Activated CD4-positive, CD25-positive, alpha-beta regulatory T cell treated with anti-CD3 and anti-CD28 coated beads, Interleukin-2, amount 50 U/mL, for 16 hours (primary cell): ENCODE data around the gene SSR1.
"Not testable (repeated sequence)": the region's sequence is repeated elsewhere in the genome, so short reads cannot be mapped to it uniquely, and the experiment has no call there.

Experiments used
- DNase-seq: peaks from one replicate; pipeline ENCODE4 v3.0.0-alpha.2; 2020; ENCODE audit warnings: low read depth, low spot score

Gene SSR1

DNA sequence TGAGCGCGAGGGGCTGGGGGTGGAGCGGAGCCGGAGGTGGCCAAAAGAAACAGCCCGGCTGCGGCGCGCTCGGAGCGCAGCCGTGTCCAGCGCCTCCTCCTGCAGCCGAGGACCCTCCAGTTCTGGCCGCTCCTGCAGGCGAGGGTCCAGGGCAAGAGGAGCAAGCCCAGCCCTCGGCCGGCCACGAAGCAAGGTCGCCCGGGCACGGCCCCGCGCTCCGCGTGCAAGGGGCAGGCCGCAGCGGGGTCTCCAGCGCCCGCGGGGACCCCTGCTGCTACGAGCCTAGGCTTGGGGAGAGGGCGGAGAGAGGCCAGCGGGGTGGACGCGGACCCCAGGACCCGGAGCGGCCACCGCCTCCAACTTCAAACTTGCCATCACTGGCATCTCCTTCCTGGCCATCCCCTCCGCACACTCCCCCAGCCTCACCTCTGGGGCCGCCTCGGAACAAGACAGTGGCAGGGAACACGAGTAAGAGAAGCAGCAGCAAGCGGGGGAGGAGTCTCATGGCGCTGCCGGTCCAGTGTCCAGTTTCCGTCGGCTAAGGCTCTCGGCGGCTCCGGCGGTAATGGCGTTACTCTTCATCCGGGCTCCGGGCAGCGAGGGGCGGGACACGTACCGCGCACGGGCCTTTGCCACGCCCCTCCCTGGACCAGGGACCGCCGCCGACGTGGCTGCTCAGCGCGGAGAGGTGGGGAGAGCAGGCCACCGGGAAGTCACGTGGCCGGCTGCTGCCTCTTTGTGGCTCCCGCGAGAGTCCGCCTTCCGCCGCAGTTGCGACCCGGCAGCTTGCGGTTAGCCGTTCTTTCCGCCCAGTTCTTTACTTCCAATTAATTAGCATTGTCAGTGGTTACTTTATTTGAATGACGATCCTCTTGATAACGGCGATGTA, at the start of gene SSR1:
TSS of gene SSR1 (minus strand) at position 584 of the 889 bp plus-strand sequence. CDS start at position 505, 79 bp downstream.
- peak; percentile 84 for DNase-seq

DNA sequence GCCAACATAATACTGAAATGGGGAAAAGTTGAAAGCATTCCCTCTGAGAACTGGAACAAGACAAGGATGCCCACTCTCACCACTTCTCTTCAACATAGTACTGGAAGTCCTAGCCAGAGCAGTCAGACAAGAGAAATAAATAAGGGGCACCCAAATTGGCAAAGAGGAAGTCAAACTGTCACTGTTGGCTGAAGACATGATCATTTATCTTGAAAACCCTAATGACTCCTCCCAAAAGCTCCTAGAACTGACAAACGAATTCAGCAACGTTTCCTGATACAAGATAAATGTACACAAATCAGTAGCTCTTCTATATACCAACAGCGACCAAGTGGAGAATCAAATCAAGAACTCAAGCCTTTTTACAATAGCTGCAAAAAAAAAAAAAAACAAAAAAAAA, 38.9 kb upstream of the SSR1 start:
- DNase-seq, result not testable (repeated sequence)

DNA sequence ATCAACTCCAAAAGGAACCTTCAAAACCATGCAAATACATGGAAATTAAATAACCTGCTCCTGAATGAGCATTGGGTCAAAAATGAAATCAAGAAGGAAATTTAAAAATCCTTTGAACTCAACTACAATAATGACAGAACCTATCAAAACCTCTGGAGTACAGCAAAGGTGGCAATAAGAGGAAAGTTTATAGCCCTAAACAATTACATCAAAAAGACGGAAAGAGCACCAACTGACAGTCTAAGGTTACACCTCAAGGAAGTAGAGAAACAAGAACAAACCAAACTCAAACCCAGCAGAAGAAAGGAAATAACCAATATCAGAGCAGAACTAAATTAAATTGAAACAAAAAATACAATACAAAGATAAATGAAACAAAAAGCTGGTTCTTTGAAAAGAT, 37.6 kb upstream of the SSR1 start:
- DNase-seq, result not testable (repeated sequence)

DNA sequence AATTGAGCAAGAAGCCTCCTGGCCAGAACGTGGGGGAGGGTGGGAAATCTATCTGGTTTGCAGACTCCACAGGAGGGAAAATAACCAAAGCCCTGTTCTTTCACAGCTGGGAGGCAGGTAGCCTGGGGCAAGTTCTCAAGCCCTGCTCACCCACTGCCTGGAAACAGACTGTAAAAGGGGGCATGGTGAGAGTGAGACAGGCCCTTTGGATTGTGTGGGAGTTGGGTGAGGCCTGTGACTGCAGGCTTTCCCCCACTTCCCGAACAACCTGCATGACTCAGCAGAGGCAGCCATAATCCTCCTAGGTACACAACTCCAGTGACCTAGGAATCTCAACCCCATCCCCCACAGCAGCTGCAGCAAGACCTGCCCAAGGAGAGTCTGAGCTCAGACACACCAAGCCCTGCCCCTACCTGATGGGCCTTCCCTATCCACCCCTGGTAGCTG, 34.6 kb upstream of the SSR1 start:
- DNase-seq, result not testable (repeated sequence)

DNA sequence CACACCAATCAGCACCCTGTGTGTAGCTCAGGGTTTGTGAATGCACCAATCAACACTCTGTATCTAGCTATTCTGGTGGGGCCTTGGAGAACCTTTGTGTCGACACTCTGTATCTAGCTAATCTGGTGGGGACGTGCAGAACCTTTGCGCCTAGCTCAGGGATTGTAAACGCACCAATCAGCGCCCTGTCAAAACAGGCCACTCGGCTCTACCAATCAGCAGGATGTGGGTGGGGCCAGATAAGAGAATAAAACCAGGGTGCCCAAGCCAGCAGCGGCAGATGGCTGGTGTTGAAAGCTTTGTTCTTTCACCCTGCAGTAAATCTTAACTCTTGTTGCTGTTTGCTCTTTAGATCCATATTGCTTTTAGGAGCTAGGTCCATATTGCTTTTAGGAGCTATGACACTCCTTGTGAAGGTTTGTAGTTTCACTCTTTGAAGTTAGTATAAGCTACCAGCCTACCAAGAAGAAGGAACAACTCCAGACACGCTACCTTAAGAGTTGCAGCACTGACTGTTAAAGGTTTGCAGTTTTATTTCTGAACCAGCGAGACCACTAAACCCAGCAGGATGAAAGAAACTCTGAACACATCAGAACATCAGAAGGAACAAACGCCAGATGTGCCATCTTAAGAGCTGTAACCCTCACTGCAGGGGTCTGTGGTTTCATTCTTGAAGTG, 31.9 kb upstream of the SSR1 start:
- not testable (repeated sequence) for DNase-seq

DNA sequence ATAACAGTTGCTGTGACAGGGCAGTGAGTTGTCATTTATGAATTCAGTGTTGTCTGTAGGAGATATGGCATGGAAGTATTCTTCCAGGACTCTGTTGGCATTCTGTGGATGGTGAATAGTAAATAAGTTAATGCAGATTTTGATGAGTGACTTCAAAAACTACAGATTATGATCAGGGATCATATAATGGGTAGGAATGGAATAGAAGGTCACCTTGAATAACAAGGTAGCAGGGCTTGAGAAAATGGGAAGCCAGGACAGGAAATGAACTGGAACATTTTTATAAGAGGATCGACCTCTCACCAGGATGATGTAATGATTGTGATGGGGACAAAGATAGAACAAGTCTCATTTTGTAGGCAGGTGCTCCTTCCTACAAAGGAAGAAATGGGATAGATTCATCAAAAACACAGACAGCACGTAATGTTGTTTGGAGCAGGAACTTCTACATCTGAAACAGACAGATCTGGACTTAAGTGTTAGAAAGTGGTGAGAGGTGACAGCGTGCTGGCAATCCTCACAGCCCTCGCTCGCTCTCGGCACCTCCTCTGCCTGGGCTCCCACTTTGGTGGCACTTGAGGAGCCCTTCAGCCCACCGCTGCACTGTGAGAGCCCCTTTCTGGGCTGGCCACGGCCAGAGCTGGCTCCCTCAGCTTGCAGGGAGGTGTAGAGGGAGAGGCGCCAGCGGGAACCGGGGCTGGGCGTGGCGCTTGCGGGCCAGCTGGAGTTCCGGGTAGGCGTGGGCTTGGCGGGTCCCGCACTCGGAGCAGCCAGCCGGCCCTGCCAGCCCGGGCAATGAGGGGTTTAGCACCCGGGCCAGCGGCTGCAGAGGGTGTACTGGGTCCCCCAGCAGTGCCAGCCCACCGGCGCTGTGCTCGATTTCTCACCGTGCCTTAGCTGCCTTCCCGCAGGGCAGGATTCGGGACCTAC, 30.8 kb upstream of the SSR1 start:
- no peak for DNase-seq

DNA sequence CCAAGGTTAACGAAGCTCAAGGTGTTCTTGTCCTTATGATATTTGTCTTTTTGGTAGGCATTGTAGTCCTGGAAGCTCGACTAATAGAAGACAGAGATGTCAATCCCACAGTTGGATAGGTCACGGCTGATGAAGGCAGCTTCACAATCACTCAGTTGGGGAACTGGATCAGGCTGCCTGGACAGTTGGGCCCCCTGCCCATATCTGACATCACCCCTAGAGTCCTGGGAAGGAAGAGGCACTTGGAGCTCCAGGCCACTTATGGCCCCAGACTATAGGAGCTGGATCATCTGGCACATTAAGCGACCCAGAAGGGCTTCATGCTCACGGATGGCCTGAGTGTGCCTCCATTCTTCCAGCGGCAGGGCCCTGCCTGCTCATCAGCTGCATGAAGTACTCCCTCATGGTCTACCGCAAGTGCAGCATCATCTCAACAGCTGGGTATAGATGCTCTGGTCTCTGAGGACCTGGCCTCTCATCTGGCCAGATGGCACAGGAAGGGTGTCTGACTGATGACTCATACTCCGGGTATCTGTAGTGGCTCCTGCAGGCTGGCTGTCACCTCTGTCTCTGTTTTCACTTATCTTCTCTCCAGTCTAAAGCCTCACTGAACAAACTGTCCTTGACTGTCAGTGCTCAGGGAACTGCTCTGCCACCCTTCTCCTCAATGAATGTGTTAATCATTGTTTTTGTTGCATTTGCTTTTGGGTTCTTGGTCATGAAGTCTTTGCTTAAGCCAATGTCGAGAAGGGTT, 29.2 kb upstream of the SSR1 start:
- no peak for DNase-seq

DNA sequence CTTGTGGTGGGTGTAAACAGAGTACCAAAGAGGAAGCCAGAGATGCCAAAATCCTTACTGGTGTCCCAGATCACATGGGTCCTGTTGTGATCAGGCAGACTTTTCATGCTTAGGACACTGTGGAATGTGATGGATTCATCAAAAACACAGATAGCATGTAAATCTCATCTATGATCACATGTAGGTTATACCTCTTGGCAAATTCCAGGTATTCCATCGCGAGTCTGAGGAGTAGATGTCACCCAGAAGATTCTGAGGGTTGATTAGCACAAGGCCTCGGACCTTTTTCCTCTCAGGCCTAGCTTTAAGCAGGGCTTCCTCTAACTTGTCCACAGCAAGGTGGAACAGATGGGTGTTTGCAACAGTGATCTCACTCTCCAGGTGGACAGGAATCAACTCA, 28.3 kb upstream of the SSR1 start:
- no peak for DNase-seq

DNA sequence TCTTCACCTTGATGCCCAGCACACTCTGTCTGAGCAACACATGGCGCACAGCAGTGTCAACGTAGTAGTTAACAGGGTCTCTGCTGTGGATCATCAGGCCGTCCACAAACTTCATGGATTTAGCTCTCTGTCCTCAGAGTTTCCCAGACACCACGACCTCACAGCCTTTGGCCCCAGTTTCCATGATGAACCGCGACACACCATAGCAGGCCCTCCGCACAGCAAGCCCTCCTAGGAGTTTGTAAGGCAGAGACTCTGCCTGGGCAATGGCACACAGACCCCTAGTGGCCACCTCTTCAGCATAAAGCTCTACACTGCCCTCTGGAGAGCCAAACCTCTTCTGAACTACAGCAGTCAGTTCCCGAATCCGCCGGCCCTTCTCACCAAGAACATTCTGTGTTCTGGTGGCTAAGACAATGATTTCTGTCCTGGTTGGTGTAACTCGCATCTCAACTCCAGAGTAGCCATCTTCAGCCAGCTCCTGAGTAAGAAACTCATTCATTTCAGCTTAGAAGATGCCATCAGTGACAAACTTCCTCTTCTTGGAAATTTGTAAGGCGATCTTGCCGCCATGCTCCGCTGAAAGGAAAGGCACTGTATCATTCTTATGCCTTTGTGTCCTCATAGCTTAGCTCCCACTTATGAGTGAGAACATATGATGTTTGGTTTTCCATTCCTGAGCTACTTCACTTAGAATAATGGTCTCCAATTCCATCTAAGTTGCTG, 26.2 kb upstream of the SSR1 start:
- not testable (repeated sequence) for DNase-seq

DNA sequence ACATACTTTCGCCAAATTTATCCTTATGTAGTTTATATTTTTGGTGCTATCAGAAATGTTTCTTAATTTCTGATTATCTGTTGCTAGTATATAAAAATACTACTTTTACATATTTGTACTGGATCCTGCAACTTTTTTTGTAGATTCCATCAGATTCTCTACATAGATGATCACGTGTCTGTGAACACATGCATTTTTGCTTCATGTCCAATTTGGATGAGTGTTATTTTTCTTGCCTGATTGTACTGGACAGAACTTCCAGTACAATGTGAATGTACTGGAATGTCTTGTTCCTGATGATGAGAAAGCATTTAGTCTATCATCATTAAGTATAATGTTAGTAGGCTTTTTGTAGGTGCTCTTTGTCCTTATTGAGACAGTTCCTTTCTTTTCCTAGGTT, 25.0 kb upstream of the SSR1 start:
- DNase-seq, result no peak

DNA sequence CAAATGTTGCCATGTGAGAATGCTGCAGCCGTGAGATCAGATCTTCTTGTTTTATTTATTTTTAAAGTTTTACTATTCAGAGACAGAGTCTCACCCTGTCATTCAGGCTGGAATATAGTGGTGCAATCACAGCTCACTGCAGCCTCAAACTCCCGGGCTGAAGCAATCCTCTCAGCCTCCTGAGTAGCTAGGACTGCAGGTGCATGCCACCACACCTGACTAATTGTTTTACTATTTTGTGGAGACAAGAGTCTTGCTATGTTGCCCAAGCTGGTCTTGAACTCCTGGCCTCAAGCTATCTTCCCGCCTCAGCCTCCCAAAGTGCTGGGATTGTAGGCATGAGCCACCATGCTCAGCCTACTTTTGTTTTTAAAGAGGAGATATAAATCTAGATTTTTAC, 22.5 kb upstream of the SSR1 start:
- DNase-seq, result no peak

DNA sequence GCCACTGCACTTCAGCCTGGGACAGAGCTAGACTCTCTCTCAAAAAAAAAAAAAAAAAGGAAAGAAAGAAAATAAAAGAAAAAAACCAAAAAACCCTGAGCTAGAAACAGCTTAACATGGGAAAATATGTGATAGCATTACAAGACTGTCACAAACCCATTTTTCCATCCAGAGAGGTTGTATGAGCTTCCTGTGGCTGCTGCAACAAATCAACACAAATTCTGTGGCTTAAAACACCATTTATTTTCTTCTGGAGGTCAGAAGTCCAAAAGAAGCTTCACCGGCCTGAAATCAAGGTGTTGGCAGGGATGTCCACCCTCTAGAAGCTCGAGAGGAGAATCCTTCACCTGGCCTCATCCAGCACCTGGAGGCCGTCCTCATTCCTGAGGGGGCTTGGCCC, 21.7 kb upstream of the SSR1 start:
- DNase-seq, result no peak

DNA sequence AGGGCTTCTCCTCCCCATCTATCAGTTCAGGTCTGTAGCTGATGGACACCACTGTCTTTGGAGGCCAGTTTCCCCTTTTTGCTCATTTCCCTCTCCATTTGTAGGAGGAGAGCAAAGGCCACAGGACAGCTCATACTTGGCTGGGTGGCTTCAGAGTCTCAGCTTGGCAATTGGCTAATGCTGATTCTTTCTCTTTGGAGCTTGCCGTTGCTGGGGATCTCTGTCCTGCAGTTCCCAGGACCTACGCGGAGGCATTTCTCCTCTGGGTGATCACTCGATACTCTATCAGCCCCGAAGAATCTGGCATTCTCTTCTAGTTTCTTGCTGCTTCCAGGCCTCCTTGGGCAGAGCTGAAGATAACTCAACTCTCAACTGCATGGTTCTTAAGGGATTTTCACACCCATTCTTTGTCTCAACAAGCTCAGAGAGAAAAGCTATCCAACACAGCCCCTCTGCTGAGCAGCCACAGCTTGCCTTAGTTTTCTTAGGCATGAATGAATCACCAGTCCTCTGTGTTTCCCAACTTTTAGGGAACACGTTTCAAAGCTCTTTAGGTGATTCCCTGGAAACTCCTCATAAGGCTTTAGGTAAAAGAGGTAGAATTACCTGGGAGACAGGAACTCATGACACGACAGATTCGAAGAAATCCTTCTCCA, 19.2 kb upstream of the SSR1 start:
- DNase-seq, result no peak

DNA sequence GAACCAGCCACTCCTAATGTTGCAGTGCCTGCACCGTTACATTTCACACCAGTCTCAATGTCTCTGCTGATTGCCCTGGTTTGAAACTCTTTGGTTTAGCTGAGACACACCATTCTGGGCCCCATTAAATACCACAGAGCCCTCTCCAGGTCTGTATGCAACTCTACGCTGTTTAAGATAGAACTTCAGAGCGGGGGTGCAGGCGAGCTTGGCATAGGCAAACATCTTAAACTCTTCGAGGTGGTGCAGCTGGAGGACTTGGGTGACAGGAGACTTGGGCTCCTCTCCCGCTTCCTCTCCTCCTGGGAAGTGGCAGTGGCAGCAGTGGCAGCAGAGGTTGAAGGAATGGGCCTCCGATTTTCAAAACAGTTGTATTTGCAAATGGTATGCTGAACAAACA, 18.5 kb upstream of the SSR1 start:
- no peak for DNase-seq

DNA sequence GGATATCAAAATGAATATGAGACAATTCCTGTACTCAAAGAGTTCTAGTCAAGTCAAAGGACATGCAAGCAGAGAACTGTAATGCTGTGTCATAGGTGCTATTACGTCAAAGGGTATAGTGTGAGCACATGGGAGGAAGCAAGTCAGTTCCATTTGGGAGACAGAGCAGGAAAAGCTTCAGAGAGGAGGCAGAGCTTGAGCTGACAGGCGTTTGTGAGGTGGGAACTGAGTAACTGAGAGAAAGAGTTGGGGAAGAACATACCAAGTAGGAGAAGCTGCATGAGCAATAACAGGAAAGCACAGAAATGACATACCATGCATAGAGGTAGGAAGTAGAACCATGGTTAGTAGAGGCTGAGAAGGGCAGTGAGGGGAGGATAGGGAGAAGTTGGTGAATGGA, 15.2 kb upstream of the SSR1 start:
- DNase-seq, result no peak

DNA sequence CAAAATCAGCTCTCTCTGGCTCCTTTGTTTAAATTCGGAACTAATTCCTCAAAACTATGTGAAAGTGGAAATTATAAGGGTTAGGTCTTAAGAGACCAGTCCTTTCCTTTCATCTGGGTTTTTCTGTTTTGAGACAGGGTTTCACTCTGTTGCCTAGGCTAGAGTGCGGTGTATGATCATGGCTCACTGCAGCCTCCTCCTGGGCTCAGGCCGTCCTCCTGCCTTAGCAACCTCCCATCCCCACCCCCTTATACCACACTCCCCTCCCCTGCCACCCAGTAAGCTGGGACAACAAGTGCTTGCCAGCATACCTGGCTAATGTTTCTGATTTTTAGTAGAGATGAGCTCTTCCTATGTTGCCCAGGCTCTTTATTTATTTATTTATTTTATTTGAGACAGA, 12.8 kb upstream of the SSR1 start:
- no peak for DNase-seq

DNA sequence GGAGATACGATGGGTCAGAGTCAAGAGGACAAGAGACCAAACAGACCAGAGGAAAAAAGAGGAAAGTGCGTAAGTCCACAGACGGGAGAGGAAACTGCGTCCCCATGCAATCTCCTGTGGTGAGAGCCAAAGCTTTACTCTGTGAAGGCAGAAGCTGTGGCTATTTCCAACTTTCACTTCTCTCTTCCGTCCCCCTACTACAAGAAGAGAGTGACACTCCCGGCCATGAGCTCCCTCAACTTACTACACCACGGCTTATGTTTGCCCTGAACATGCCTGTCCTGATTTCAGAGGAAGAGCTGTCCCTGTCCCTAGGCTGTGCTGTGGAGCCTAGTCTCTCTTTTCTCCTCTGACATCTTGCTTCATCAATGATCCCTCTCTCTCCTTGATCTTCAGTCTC, 11.5 kb upstream of the SSR1 start:
- no peak for DNase-seq

DNA sequence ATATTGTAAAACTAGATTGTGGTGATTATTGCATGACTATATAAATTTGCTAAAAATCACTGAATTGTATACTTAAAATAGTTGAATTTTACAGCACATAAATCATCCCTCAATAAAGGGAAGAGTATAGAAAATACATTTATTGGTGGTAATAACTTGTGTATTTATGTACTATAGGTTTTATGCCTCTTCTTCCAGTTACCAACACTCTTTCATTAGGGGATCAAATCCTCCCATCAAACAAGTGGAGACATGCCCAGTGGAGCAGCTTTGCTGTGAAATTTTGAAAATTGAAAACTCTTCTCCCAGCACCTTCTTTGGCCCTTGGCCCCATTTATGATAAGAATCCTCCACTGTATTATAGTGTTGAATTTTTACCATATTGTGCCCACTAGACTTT, 10.1 kb upstream of the SSR1 start:
- DNase-seq, result no peak

DNA sequence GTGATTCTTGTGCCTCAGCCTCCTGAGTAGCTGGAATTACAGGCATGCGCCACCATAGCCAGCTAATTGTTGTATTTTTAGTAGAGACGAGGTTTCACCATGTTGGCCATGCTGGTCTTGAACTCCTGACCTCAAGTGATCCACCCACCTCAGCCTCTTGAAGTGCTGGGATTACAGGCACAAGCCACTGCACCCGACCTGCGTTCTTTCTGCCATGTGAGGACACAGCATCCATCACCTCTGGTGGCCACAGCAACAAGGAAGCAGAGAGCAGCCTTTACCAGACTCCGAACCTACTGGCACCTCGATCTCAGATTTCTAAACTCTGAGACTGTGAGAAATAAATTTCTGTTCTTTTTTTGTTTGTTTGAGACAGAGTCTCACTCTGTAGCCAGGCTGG, 8.9 kb upstream of the SSR1 start:
- DNase-seq, result not testable (repeated sequence)

DNA sequence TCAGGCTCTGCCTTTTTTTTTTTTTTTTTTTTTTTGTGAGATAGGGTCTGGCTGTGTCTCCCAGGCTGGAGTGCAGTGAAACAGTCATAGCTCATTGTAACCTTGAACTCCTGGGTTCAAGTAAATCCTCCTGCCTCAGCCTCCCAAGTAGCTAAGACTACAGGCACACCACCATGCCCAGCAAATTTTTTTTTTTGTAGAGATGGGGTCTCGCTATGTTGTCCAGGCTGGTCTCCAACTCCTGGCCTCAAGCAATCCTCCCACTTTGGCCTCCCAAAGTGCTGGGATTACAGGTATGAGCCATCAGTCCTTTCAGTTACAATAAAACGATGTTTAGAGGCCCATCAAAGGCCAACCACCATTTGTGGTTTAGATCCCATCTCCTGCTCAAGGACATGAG, 6.4 kb upstream of the SSR1 start:
- DNase-seq, result not testable (repeated sequence)
